Esophagus squamous epithelium (tissue), 5 donors: ENCODE measurements around the gene TNRC6A. TPM values are rescaled to one million over a fixed set of nuclear protein-coding genes. Genes with fewer than 3 reads are reported as not detected.

Experiments
- DNase-seq: peaks from one replicate; lab custom pipeline; 2025; lab: John Stamatoyannopoulos, UW
- H3K27ac ChIP-seq, 4 donors: fragments of 200-600 bp; sonication (generic); one replicate each; pipeline ENCODE4 v1.5.1; 2016 to 2019; ENCODE audit warnings: mild to moderate bottlenecking in 1 of 4
- H3K27me3 ChIP-seq, 4 donors: fragments of 200-600 bp; sonication (generic); 1 replicate in 3 of 4; 2 replicates in 1 of 4; pipeline versions ENCODE4 v1.5.1 to v1.6.0; 2017 to 2021; ENCODE audit warnings: antibody characterized with exemption in 1 of 4
- H3K36me3 ChIP-seq, 3 donors: fragments of 200-600 bp; sonication (generic); one replicate each; pipeline ENCODE4 v1.5.1; 2016 to 2019
- H3K4me1 ChIP-seq, 3 donors: fragments of 200-600 bp; sonication (generic); one replicate each; pipeline ENCODE4 v1.5.1; 2017 to 2019
- H3K4me3 ChIP-seq, 4 donors: fragments of 200-600 bp; sonication (generic); 1 replicate in 3 of 4; 2 replicates in 1 of 4; pipeline ENCODE4 v1.5.1; 2016 to 2019; ENCODE audit warnings: mild to moderate bottlenecking in 2 of 4, moderate library complexity in 1 of 4
- H3K9me3 ChIP-seq, 3 donors: fragments of 200-600 bp; sonication (generic); one replicate each; pipeline ENCODE4 v1.5.1; 2016 to 2019
- POLR2A ChIP-seq, 4 donors: fragments of 450-650 bp; IDR thresholded peaks; one replicate each; pipeline ENCODE4 v1.6.1; 2017; ENCODE audit warnings: antibody characterized with exemption in 4 of 4, mild to moderate bottlenecking in 4 of 4, moderate library complexity in 3 of 4
- WGBS, 2 donors: methylation state at CpG; one replicate each; pipeline ENCODE4 v1.1.5; 2018; 5-methylcytosine and 5-hydroxymethylcytosine counted together
- intact Hi-C: fragments of 100-400 bp; cut with DNase I; formaldehyde crosslinking; loops from one replicate; pipeline ENCODE4 v1.15.0; 2022
- total RNA-seq, 4 donors: library from RNA; depleted of rRNA; stranded (reverse); fragments of >200 nt; gene quantifications; one replicate each; pipeline ENCODE4 v1.1.0, GENCODE V29; 2016
- TF ChIP-seq, protein P1 (sequence below), 6 experiments: fragments of 450-650 bp in 4 of 6; fragments of 200-600 bp in 2 of 6; sonication (generic) in 2 of 6; IDR thresholded peaks; one replicate each; pipeline ENCODE4 v1.5.1; 2016 to 2019; ENCODE audit warnings: antibody characterized with exemption in 6 of 6, mild to moderate bottlenecking in 4 of 6, moderate library complexity in 4 of 6
- donor health status: DM: yes; HTN: yes; CAD: no.

The TNRC6A gene
- total RNA-seq, 4 donors from 2014 or later: 12.3 to 34.0 (median 18.5) TPM

DNA sequence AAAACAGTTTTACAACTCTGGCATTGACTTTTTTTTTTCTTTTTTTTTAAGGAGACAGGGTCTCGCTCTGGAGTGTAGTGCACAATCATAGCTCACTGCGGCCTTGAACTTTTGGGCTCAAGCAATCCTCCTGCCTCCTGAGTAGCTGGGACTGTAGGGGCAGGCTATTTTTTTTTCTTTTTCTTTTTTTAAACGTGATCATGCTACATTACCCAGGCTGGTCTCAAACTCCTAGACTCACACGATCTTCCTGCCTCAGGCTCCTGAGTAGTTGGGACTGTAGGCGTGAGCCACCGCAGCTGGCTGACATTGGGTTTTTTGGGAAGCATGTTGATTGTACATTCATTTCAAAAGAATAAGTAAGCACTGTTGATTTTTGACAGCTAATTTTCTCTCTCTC, 32.1 kb downstream of the TNRC6A start:
- H3K27me3 ChIP-seq: no peaks in the 10 kb centered on the region
- DNase-seq: no peak
- H3K4me1 ChIP-seq: peaks cover 0 to 4% (median 0%) of the 10 kb centered on the region in 3 donors
- H3K9me3 ChIP-seq: no peaks in the 10 kb centered on the region
- no peak overlapping the region for H3K27ac ChIP-seq
- TF ChIP-seq, protein P1, sequence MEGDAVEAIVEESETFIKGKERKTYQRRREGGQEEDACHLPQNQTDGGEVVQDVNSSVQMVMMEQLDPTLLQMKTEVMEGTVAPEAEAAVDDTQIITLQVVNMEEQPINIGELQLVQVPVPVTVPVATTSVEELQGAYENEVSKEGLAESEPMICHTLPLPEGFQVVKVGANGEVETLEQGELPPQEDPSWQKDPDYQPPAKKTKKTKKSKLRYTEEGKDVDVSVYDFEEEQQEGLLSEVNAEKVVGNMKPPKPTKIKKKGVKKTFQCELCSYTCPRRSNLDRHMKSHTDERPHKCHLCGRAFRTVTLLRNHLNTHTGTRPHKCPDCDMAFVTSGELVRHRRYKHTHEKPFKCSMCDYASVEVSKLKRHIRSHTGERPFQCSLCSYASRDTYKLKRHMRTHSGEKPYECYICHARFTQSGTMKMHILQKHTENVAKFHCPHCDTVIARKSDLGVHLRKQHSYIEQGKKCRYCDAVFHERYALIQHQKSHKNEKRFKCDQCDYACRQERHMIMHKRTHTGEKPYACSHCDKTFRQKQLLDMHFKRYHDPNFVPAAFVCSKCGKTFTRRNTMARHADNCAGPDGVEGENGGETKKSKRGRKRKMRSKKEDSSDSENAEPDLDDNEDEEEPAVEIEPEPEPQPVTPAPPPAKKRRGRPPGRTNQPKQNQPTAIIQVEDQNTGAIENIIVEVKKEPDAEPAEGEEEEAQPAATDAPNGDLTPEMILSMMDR (IDR thresholded peaks at IDR 0.05): no peak
- no peak for TF ChIP-seq POLR2A (IDR thresholded peaks at IDR 0.05)
- intact Hi-C loops: no loop called here
- peaks cover 0 to 70% (median 0%) of the 10 kb centered on the region in 3 donors for H3K36me3 ChIP-seq
- H3K4me3 ChIP-seq: no peak overlapping the region
- WGBS, 2 donors: 65 to 80% methylated on average over 5 to 6 of the region's 6 CpGs

DNA sequence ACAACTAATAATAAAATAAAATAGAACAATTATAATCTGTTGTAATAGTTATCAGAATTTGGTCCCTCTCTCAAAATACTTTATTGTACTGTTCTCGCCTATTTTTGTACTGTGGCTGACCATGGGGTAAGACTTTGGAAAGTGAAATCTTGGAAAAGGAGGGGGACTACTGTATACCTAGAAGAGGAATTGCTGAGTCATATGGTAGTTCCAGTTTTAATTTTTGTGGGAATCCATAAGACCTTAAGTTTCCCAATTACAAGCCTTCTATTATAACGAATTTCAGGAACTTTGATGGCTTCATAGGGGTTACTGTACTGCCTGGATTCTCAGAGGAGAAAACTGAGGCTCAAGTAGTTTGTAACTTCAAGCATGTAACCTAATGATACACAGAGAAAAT, 35.5 kb downstream of the TNRC6A start:
- no peak overlapping the region for H3K4me3 ChIP-seq
- H3K27me3 ChIP-seq: no peaks in the 10 kb centered on the region
- H3K36me3 ChIP-seq: peaks cover 0 to 60% (median 0%) of the 10 kb centered on the region in 3 donors
- WGBS, 2 donors: 80 to 84% methylated on average over 2 of the region's 2 CpGs
- H3K27ac ChIP-seq: no peak overlapping the region
- no peaks in the 10 kb centered on the region for H3K9me3 ChIP-seq
- no peaks in the 10 kb centered on the region for H3K4me1 ChIP-seq
- DNase-seq: no peak
- intact Hi-C loops: no loop called here
- no peak for TF ChIP-seq POLR2A (IDR thresholded peaks at IDR 0.05)
- TF ChIP-seq, protein P1 (IDR thresholded peaks at IDR 0.05): no peak

DNA sequence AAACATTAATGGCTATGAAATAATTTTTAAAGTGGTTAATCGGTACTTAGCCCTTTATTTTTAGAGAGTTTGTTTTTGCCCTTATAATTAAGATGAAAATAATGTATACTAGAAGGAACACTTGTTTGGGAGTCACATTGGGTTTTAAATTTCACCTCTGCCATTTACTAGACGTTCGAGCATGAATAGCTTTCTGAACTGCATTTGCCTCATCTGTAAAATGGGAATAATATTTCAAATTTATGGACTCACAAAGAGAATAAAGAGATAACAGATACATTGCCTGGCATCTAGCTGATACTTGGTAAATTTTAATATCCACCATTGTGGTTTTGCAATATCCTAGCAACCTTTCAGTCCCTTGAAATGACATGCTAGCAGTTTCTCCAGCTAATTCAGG, 36.6 kb downstream of the TNRC6A start:
- Histone ChIP-seq H3K4me3 (no peak overlapping the region), H3K27me3 (no peaks in the 10 kb centered on the region), H3K9me3 (no peaks in the 10 kb centered on the region), H3K27ac (no peak overlapping the region), H3K4me1 (no peaks in the 10 kb centered on the region), H3K36me3 (peaks cover 0 to 56% (median 0%) of the 10 kb centered on the region in 3 donors)
- intact Hi-C loops: no loop called here
- TF ChIP-seq POLR2A (IDR thresholded peaks at IDR 0.05): no peak
- TF ChIP-seq, protein P1 (IDR thresholded peaks at IDR 0.05): no peak
- 94 to 96% methylated on average over 3 of the region's 3 CpGs for WGBS, 2 donors
- no peak for DNase-seq

DNA sequence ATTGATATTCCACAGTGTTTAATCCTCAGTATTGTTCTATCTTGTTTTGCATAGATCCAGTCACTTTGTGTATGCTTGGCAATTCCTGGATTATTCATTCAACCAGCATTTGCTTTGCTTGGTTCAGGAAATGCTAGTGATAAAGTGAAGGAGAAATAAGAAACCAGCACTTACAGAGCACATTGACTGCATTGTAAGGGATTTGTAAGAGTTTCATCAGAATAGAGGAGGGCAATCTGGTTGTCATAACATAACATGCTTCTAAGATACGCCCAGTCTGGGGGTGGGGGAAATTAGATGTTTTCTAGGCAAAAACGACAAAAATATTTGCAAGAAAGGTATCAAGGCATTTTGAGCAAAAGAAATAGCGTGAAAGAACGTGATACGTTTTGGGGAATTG, 40.4 kb downstream of the TNRC6A start:
- Histone ChIP-seq H3K4me3 (no peak overlapping the region), H3K27me3 (no peaks in the 10 kb centered on the region), H3K4me1 (peaks cover 0 to 8% (median 5%) of the 10 kb centered on the region in 3 donors), H3K27ac (no peak overlapping the region), H3K36me3 (peaks cover 0 to 30% (median 0%) of the 10 kb centered on the region in 3 donors), H3K9me3 (no peaks in the 10 kb centered on the region)
- DNase-seq: no peak
- intact Hi-C loops: no loop called here
- 91 to 96% methylated on average over 5 of the region's 5 CpGs for WGBS, 2 donors
- no peak for TF ChIP-seq POLR2A (IDR thresholded peaks at IDR 0.05)
- TF ChIP-seq, protein P1 (IDR thresholded peaks at IDR 0.05): no peak

DNA sequence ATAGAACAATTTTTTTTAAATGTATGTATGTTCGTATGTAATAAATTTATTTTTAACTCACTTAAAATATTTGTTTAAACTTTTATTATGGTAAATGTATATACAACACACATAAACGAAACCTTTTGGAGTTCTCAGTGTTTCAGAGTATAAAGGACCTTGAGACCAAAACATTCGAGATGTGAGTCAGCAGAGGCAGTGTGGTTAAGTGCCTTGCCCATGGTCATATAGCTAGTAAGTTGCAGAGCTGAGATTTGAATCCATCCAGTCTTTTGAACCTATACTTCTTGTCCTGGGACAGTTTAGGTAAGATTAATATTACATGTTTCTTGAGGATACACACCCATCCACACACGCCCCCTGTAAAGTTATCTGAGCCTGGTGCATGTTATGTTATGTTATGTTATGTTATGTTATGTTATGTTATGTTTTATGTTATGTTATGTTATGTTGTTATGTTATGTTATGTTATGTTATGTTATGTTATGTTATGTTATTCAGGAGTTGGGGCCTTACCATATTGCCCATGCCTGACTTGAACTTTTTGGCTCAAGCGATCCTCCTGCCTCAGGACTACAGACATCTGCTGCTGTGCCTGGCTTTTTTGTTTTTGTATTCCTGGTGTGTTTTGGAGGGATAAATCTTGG, 41.8 kb downstream of the TNRC6A start:
- H3K27ac ChIP-seq: no peak overlapping the region
- peaks cover 4 to 17% (median 5%) of the 10 kb centered on the region in 3 donors for H3K4me1 ChIP-seq
- H3K9me3 ChIP-seq: no peaks in the 10 kb centered on the region
- intact Hi-C loops: no loop called here
- no peak overlapping the region for H3K4me3 ChIP-seq
- TF ChIP-seq POLR2A (IDR thresholded peaks at IDR 0.05): no peak
- 70 to 71% methylated on average over 5 of the region's 5 CpGs for WGBS, 2 donors
- no peaks in the 10 kb centered on the region for H3K27me3 ChIP-seq
- H3K36me3 ChIP-seq: peaks cover 0 to 25% (median 0%) of the 10 kb centered on the region in 3 donors
- DNase-seq: no peak
